Measurements from ENCODE around the gene SP140L. TPM values are rescaled to one million over a fixed set of nuclear protein-coding genes. Genes with fewer than 3 reads are reported as not detected.

Gene SP140L
- total RNA-seq, 1 experiment from 2014 or later, result 20.3 TPM

DNA sequence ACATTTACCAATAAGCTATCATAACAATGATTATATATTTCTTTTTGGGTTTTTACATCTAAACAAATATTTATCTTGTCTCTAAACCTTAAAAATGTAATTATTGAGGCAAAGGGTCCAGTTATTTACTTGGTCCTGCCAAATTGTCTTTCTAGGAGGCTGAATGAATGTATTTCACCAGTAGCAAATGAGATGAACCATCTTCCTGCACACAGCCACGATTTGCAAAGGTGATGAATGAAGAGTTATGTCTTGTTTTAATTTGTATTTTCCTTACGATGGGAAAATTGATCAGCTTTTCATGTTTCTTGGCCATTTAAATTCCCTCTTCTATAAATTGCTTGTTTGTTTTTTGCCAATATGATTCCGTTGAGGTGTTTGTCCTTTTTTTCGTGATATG lies 90.4 kb downstream of the SP140L start:
- CTCF ChIA-PET, result interaction anchor here (0.7 kb wide), 2 partner anchors 101 to 194 kb away, joined by 3 read pairs; no protein-coding TSS in a partner anchor
- no peaks in the 10 kb centered on the region for H3K9me3 Mint-ChIP-seq (ENCODE audit: unreplicated experiment)
- intact Hi-C loops (cut with micrococcal nuclease), result loop anchor here (5.0 kb wide), 3 partner anchors 90 to 380 kb away; partner anchors contain the start of gene SP140L
- H3K4me3 Mint-ChIP-seq (ENCODE audit: unreplicated experiment), result peak overlapping the region; percentile 76
- peaks cover 50% of the 10 kb centered on the region for H3K4me1 Mint-ChIP-seq (ENCODE audit: insufficient read depth, unreplicated experiment)
- no peak for DNase-seq (ENCODE audit: unreplicated experiment)
- H3K27me3 Mint-ChIP-seq (ENCODE audit: insufficient read depth, unreplicated experiment), result no peaks in the 10 kb centered on the region
- no TSS peak for BruUV-seq (replicated peaks)
- TF ChIP-seq, protein P1, sequence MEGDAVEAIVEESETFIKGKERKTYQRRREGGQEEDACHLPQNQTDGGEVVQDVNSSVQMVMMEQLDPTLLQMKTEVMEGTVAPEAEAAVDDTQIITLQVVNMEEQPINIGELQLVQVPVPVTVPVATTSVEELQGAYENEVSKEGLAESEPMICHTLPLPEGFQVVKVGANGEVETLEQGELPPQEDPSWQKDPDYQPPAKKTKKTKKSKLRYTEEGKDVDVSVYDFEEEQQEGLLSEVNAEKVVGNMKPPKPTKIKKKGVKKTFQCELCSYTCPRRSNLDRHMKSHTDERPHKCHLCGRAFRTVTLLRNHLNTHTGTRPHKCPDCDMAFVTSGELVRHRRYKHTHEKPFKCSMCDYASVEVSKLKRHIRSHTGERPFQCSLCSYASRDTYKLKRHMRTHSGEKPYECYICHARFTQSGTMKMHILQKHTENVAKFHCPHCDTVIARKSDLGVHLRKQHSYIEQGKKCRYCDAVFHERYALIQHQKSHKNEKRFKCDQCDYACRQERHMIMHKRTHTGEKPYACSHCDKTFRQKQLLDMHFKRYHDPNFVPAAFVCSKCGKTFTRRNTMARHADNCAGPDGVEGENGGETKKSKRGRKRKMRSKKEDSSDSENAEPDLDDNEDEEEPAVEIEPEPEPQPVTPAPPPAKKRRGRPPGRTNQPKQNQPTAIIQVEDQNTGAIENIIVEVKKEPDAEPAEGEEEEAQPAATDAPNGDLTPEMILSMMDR (IDR thresholded peaks at IDR 0.05; ENCODE audit: unreplicated experiment), result no peak
- peaks cover 22% of the 10 kb centered on the region for H3K36me3 Mint-ChIP-seq (ENCODE audit: insufficient read depth, unreplicated experiment)
- H3K27ac Mint-ChIP-seq (ENCODE audit: low read depth, unreplicated experiment), result no peak overlapping the region
- POLR2A ChIA-PET, result interaction anchor here (0.6 to 3.4 kb wide), 16 partner anchors 9 to 1305 kb away, joined by 3 to 22 read pairs (median 4); partner anchors contain the start of genes FBXO36, SP110, SP140L and TRIP12

DNA sequence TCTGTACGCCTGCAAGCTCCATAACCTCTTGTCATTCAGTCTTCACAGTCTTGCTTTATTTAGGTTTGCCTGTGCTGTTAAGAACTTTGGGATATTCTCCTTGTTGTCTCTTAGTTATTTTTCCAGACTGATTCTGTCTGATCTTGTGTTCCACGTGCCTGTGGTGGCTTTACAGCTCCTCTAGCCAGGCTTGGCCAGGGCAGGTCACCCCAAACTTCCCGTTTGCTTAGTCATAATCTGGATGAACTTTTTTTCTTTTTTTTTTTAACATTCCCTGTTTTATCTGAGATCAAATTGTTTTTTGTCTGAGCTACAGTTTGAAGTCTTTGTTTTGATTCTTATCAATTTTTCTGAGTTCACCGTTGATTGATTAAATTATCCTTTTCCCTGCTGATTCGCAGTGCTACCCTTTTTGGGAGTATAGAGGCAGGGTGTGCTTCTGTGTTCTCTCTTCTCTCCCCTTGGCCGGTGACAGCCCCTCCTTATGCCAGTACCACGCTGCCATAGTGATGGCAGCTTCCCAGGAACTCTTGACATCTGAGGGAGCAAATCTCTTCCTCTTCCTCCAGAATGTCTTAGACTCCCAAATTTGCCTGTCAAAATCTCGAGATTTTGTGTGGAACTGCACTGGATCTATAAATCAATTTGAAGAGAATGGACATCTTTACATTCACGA lies 91.5 kb downstream of the SP140L start:
- DNase-seq (ENCODE audit: unreplicated experiment), result peak; percentile 42
- ChIA-PET CTCF (interaction anchor here (0.7 kb wide), 2 partner anchors 47 to 103 kb away, joined by 3 to 4 read pairs; no protein-coding TSS in a partner anchor), POLR2A (interaction anchor here (0.6 to 3.4 kb wide), 12 partner anchors 15 to 1304 kb away, joined by 3 to 22 read pairs (median 4); partner anchors contain the start of genes FBXO36, SP110, SP140L and TRIP12)
- Mint-ChIP-seq H3K36me3 (ENCODE audit: insufficient read depth, unreplicated experiment) (peaks cover 23% of the 10 kb centered on the region), H3K4me3 (ENCODE audit: unreplicated experiment) (peak overlapping the region; percentile 76), H3K27ac (ENCODE audit: low read depth, unreplicated experiment) (peak overlapping the region; percentile 88), H3K4me1 (ENCODE audit: insufficient read depth, unreplicated experiment) (peaks cover 52% of the 10 kb centered on the region), H3K9me3 (ENCODE audit: unreplicated experiment) (no peaks in the 10 kb centered on the region), H3K27me3 (ENCODE audit: insufficient read depth, unreplicated experiment) (no peaks in the 10 kb centered on the region)
- TF ChIP-seq, protein P1 (IDR thresholded peaks at IDR 0.05; ENCODE audit: unreplicated experiment), result no peak
- intact Hi-C loops (cut with micrococcal nuclease), result loop anchor here (5.0 kb wide), 3 partner anchors 91 to 379 kb away; partner anchors contain the start of gene SP140L
- no TSS peak for BruUV-seq (replicated peaks)

DNA sequence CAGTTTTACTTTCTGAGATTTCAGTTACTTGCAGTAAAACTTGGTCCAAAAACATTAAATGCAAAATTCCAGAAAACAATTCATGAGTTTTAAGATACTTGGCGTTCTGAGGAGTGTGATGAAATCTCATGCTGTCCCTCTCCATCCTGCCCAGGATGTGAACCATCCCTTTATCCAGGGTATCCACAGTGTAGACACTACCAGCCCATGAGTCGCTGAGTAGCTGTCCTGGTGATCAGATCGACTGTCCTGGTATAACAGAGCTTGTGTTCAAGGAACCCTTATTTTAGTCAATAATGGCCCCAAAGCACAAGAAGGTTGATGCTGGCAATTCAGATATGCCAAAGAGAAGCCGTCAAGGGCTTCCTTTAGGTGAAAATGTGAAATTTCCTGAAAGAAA lies 92.2 kb downstream of the SP140L start:
- H3K27me3 Mint-ChIP-seq (ENCODE audit: insufficient read depth, unreplicated experiment), result no peaks in the 10 kb centered on the region
- TF ChIP-seq, protein P1 (IDR thresholded peaks at IDR 0.05; ENCODE audit: unreplicated experiment), result no peak
- ChIA-PET POLR2A (no interaction called here), CTCF (no interaction called here)
- H3K36me3 Mint-ChIP-seq (ENCODE audit: insufficient read depth, unreplicated experiment), result peaks cover 23% of the 10 kb centered on the region
- H3K4me1 Mint-ChIP-seq (ENCODE audit: insufficient read depth, unreplicated experiment), result peaks cover 57% of the 10 kb centered on the region
- H3K27ac Mint-ChIP-seq (ENCODE audit: low read depth, unreplicated experiment), result peak overlapping the region; percentile 88
- DNase-seq (ENCODE audit: unreplicated experiment), result no peak
- no peaks in the 10 kb centered on the region for H3K9me3 Mint-ChIP-seq (ENCODE audit: unreplicated experiment)
- BruUV-seq (replicated peaks), result no TSS peak
- H3K4me3 Mint-ChIP-seq (ENCODE audit: unreplicated experiment), result peak overlapping the region; percentile 76
- intact Hi-C loops (cut with micrococcal nuclease), result loop anchor here (5.0 kb wide), 3 partner anchors 92 to 378 kb away; partner anchors contain the start of gene SP140L

DNA sequence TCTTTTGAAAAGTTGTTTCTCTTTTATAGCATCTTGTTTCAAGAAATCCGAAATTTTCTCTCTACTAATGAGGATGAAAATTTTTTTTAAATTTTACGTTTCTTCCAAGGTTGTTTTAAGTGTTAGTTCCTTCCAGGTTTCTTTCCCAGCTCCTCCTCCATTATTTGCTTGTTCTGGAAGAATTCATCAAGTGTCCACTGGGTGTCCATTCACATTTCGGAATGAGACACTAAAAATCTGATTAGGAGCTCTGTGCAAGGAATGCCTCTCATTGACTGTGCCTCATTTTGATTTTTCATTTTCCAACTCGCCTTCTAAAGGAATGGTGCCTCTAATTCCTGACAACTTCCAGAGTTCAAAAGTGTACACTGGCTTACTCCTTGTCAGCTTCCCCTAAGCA lies 95.2 kb downstream of the SP140L start:
- H3K4me3 Mint-ChIP-seq (ENCODE audit: unreplicated experiment), result no peak overlapping the region
- no peak for DNase-seq (ENCODE audit: unreplicated experiment)
- H3K4me1 Mint-ChIP-seq (ENCODE audit: insufficient read depth, unreplicated experiment), result peaks cover 64% of the 10 kb centered on the region
- POLR2A ChIA-PET, result interaction anchor here (1.2 kb wide), 1 partner anchor 13 kb away, joined by 3 read pairs; no protein-coding TSS in a partner anchor
- peaks cover 28% of the 10 kb centered on the region for H3K36me3 Mint-ChIP-seq (ENCODE audit: insufficient read depth, unreplicated experiment)
- no peak overlapping the region for H3K27ac Mint-ChIP-seq (ENCODE audit: low read depth, unreplicated experiment)
- CTCF ChIA-PET, result interaction anchor here (0.6 to 0.7 kb wide), 2 partner anchors 489 to 641 kb away, joined by 3 to 4 read pairs; no protein-coding TSS in a partner anchor
- TF ChIP-seq, protein P1 (IDR thresholded peaks at IDR 0.05; ENCODE audit: unreplicated experiment), result no peak
- H3K27me3 Mint-ChIP-seq (ENCODE audit: insufficient read depth, unreplicated experiment), result no peaks in the 10 kb centered on the region
- intact Hi-C loops (cut with micrococcal nuclease), result no loop called here
- no peaks in the 10 kb centered on the region for H3K9me3 Mint-ChIP-seq (ENCODE audit: unreplicated experiment)
- no TSS peak for BruUV-seq (replicated peaks)
